Fibroblast of lung (primary cell): ENCODE measurements around the gene MLPH. TPM values are rescaled to one million over a fixed set of nuclear protein-coding genes. Genes with fewer than 3 reads are reported as not detected.

Experiments
- DNase-seq, 2 donors: peaks; one replicate each; pipeline versions ENCODE4 v3.0.0 to v3.0.0-alpha.2; 2010; ENCODE audit warnings: low read depth in 2 of 2
- H2AFZ ChIP-seq: 2 replicates; pipeline ENCODE4 v1.5.1; 2012; ENCODE audit warnings: low read length, control low read depth, inconsistent platforms
- H3K27ac ChIP-seq: 2 replicates; pipeline ENCODE4 v1.5.1; 2011; ENCODE audit warnings: low read length, control low read depth; ENCODE audit not compliant: insufficient read depth
- H3K27me3 ChIP-seq: 2 replicates; pipeline ENCODE4 v1.5.1; 2011; ENCODE audit warnings: mild to moderate bottlenecking, low read length; ENCODE audit not compliant: control insufficient read depth, insufficient read depth
- H3K36me3 ChIP-seq: 2 replicates; pipeline ENCODE4 v1.5.1; 2011; ENCODE audit warnings: low read length; ENCODE audit not compliant: control insufficient read depth, insufficient read depth
- H3K4me1 ChIP-seq: 2 replicates; pipeline ENCODE4 v1.5.1; 2011; ENCODE audit warnings: low read length; ENCODE audit not compliant: control insufficient read depth, insufficient read depth; ENCODE audit errors: extremely low read depth
- H3K4me2 ChIP-seq: 2 replicates; pipeline ENCODE4 v1.5.1; 2011; ENCODE audit warnings: low read length, control low read depth; ENCODE audit not compliant: insufficient read depth; ENCODE audit errors: extremely low read depth
- H3K4me3 ChIP-seq, 4 experiments: fragments of 200-600 bp in 1 of 4; sonication (generic) in 1 of 4; replicated peaks in 1 of 4; 2 replicates each; pipeline ENCODE4 v1.5.1; 2011 to 2016; ENCODE audit warnings: low read length in 4 of 4, low read depth in 3 of 4, mild to moderate bottlenecking in 3 of 4, control low read depth in 2 of 4, inconsistent platforms in 1 of 4, mixed read lengths in 1 of 4; ENCODE audit not compliant: insufficient read depth in 1 of 4; ENCODE audit errors: control extremely low read depth in 1 of 4
- H3K79me2 ChIP-seq: 2 replicates; pipeline ENCODE4 v1.5.1; 2012; ENCODE audit warnings: mild to moderate bottlenecking, low read length, inconsistent platforms; ENCODE audit not compliant: control insufficient read depth, insufficient read depth
- H3K9ac ChIP-seq: 2 replicates; pipeline ENCODE4 v1.5.1; 2011; ENCODE audit warnings: mild to moderate bottlenecking, low read length, control low read depth; ENCODE audit not compliant: insufficient read depth
- H3K9me3 ChIP-seq: 2 replicates; pipeline ENCODE4 v1.5.1; 2012; ENCODE audit warnings: low read depth, low read length; ENCODE audit not compliant: control insufficient read depth, insufficient read depth
- H4K20me1 ChIP-seq: 2 replicates; pipeline ENCODE4 v1.5.1; 2011; ENCODE audit warnings: low read length; ENCODE audit not compliant: control insufficient read depth, insufficient read depth; ENCODE audit errors: extremely low read depth
- CTCF ChIP-seq, 2 donors: IDR thresholded peaks in 1 of 2; conservative IDR thresholded peaks in 1 of 2; 1 replicate in 1 of 2; 2 replicates in 1 of 2; pipeline ENCODE4 v1.5.1; 2011 to 2012; ENCODE audit warnings: low read length in 2 of 2, control low read depth in 1 of 2, inconsistent platforms in 1 of 2, low read depth in 1 of 2, mild to moderate bottlenecking in 1 of 2
- EZH2 ChIP-seq: IDR thresholded peaks from 2 replicates; pipeline ENCODE4 v1.5.1; 2012; ENCODE audit warnings: low read length, control low read depth, mild to moderate bottlenecking; ENCODE audit errors: missing control alignments
- polyA plus RNA-seq, 2 donors: library from polyadenylated mRNA; depleted of rRNA in 1 of 2; stranded (reverse) in 1 of 2; unstranded in 1 of 2; fragments of >200 nt; gene quantifications; 2 replicates each; pipeline ENCODE4 v1.2.1, GENCODE V29; 2011 to 2012; ENCODE audit warnings: missing spikeins in 1 of 2
- total RNA-seq: library from RNA; depleted of rRNA; stranded (reverse); fragments of >200 nt; gene quantifications from 2 replicates; pipeline ENCODE4 v1.2.1, GENCODE V29; 2014

Gene MLPH
- total and polyA plus RNA-seq, 2 donors (not counting 1 experiment from before 2014, with no cell fraction given): 3.1 to 10.7 TPM

GRCh38 chr2:237449193-237449881 is 37.7 kb upstream of the MLPH start:
- Histone ChIP-seq H2AFZ (peak overlapping the region; percentile 54), H3K4me3 (no peak overlapping the region), H3K4me1 (peaks cover 23% of the 10 kb centered on the region), H3K27ac (no peak overlapping the region), H3K79me2 (no peaks in the 10 kb centered on the region), H3K27me3 (no peaks in the 10 kb centered on the region), H3K4me2 (no peak overlapping the region), H3K9ac (no peak overlapping the region), H3K36me3 (no peaks in the 10 kb centered on the region), H3K9me3 (no peaks in the 10 kb centered on the region), H4K20me1 (no peaks in the 10 kb centered on the region)
- DNase-seq: peak; percentile 40 to 63
- TF ChIP-seq EZH2 (no peak), CTCF (conservative IDR thresholded peaks at IDR 0.05 in 1 of 2, IDR thresholded peaks at IDR 0.05 in 1 of 2; ENCODE audit: low read depth in 1 of 2, low read length in 2 of 2) (no peak)

- H2AFZ ChIP-seq: no peak overlapping the region
- H3K4me2 ChIP-seq: no peak overlapping the region
- H3K4me3 ChIP-seq: no peak overlapping the region
- no peaks in the 10 kb centered on the region for H3K36me3 ChIP-seq
- no peak overlapping the region for H3K27ac ChIP-seq
- H3K27me3 ChIP-seq: no peaks in the 10 kb centered on the region
- no peaks in the 10 kb centered on the region for H3K79me2 ChIP-seq
- DNase-seq: no peak
- H4K20me1 ChIP-seq: no peaks in the 10 kb centered on the region
- no peaks in the 10 kb centered on the region for H3K9me3 ChIP-seq
- TF ChIP-seq EZH2: no peak
- no peak for TF ChIP-seq CTCF (conservative IDR thresholded peaks at IDR 0.05 in 1 of 2, IDR thresholded peaks at IDR 0.05 in 1 of 2; ENCODE audit: low read depth in 1 of 2, low read length in 2 of 2)
- peaks cover 23% of the 10 kb centered on the region for H3K4me1 ChIP-seq
- H3K9ac ChIP-seq: no peak overlapping the region
Observed at GRCh38 chr2:237450108-237450507, 36.9 kb upstream of the MLPH start.

GRCh38 chr2:237450583-237450982 is 36.5 kb upstream of the MLPH start:
- Histone ChIP-seq H3K27me3 (no peaks in the 10 kb centered on the region), H3K4me1 (peaks cover 23% of the 10 kb centered on the region), H3K79me2 (no peaks in the 10 kb centered on the region), H3K4me3 (no peak overlapping the region), H3K4me2 (no peak overlapping the region), H3K27ac (no peak overlapping the region), H3K36me3 (no peaks in the 10 kb centered on the region), H3K9ac (no peak overlapping the region), H3K9me3 (no peaks in the 10 kb centered on the region), H4K20me1 (no peaks in the 10 kb centered on the region), H2AFZ (no peak overlapping the region)
- DNase-seq: no peak
- TF ChIP-seq CTCF (conservative IDR thresholded peaks at IDR 0.05 in 1 of 2, IDR thresholded peaks at IDR 0.05 in 1 of 2; ENCODE audit: low read depth in 1 of 2, low read length in 2 of 2) (no peak), EZH2 (no peak)
